ENCODE data around the gene PLA2G4E. TPM values are rescaled to one million over a fixed set of nuclear protein-coding genes. Genes with fewer than 3 reads are reported as not detected.

PLA2G4E gene
- total and polyA plus RNA-seq, 9 of the 15 experiments (the other 6 are each of a cell fraction or from before 2014, with no cell fraction given), result 0.03 TPM; not detected in 8

- 0% methylated on average over 2 of the region's 2 CpGs for WGBS (ENCODE audit: insufficient coverage, low coverage, missing lambda C conversion rate)
- TF ChIP-seq SREBF1 (IDR thresholded peaks at IDR 0.05; ENCODE audit: borderline replicate concordance, low read depth, low read length), result no peak
- no peak for TF ChIP-seq HMG20B (CRISPR knock-in tag; IDR thresholded peaks at IDR 0.05)
- TF ChIP-seq SREBF2 (CRISPR knock-in tag; IDR thresholded peaks at IDR 0.05), result no peak
- no peak for TF ChIP-seq IFI16 (CRISPR knock-in tag; IDR thresholded peaks at IDR 0.05)
- TF ChIP-seq ETV6 (IDR thresholded peaks at IDR 0.05; ENCODE audit: borderline replicate concordance in 1 of 2, low read depth in 2 of 2, low read length in 1 of 2), result no peak
- no peak for TF ChIP-seq ETV6 (CRISPR knock-in tag; IDR thresholded peaks at IDR 0.05; ENCODE audit: borderline replicate concordance)
- TF ChIP-seq ZEB2 (IDR thresholded peaks at IDR 0.05), result no peak
- no peak for ATAC-seq
Observed at GRCh38 chr15:42053914-42054313, 33.1 kb upstream of the PLA2G4E start.

More at GRCh38 chr15:42053914-42054313, 33.1 kb upstream of the PLA2G4E start:
- POLR2A ChIA-PET, result interaction anchor here (0.6 to 1.1 kb wide), 3 partner anchors 11 to 333 kb away, joined by 3 to 4 read pairs (median 4); no protein-coding TSS in a partner anchor
- no peaks in the 10 kb centered on the region for H3K36me3 ChIP-seq (ENCODE audit: control insufficient read depth, insufficient read depth, low read length)
- BruUV-seq (replicated peaks), result no TSS peak
- peaks cover 0 to 6% of the 10 kb centered on the region in 2 experiments; a peak in 3 of 5 replicates for H3K4me1 ChIP-seq (replicated peaks in 1 of 2; ENCODE audit: control insufficient read depth in 2 of 2, insufficient read depth in 2 of 2, low read length in 2 of 2)
- no peaks in the 10 kb centered on the region for H3K79me2 ChIP-seq (ENCODE audit: control insufficient read depth, insufficient read depth, low read length)
- H3K9ac ChIP-seq (ENCODE audit: insufficient read depth in 1 of 2, low read depth in 2 of 2, low read length in 2 of 2), result no peak overlapping the region
- peaks cover 42 to 59% of the 10 kb centered on the region in 2 experiments for H3K27me3 ChIP-seq (ENCODE audit: control insufficient read depth in 2 of 2, insufficient read depth in 2 of 2, low read length in 2 of 2)
- no peak for DNase-seq (ENCODE audit: extremely low read depth in 1 of 4, low spot score in 3 of 4)
- H3K9me3 ChIP-seq (replicated peaks; ENCODE audit: control insufficient read depth, insufficient read depth, low read depth, low read length), result no peaks in the 10 kb centered on the region
- no peak overlapping the region for H3K27ac ChIP-seq (ENCODE audit: extremely low read depth, low read depth, low read length)
- H3K4me3 ChIP-seq, result no peak overlapping the region
- peaks cover 4% of the 10 kb centered on the region; the same call in 1 of the 2 replicates for H4K20me1 ChIP-seq (replicated peaks; ENCODE audit: control insufficient read depth, insufficient read depth, low read length)
- H3K4me2 ChIP-seq (ENCODE audit: insufficient read depth, low read length), result no peak overlapping the region
- H2AFZ ChIP-seq (ENCODE audit: low read depth, low read length), result no peak overlapping the region
- CTCF ChIA-PET (ENCODE audit: low intra/inter-chr PET ratio), result interaction anchor here (0.6 kb wide), 1 partner anchor 64 kb away, joined by 3 read pairs; no protein-coding TSS in a partner anchor
- no peak for FAIRE-seq
- intact Hi-C loops (cut with micrococcal nuclease) (no loop called here), in situ Hi-C loops (cut with MboI) (no loop called here)
- H3K9me1 ChIP-seq (ENCODE audit: control insufficient read depth, insufficient read depth, low read length), result no peaks in the 10 kb centered on the region
